KMS-11 (cell line): ENCODE data around the gene GUCD1.
A peak's percentile ranks its signal among the peaks of the same experiment; 100 is the strongest.
"Not testable (repeated sequence)": the region's sequence is repeated elsewhere in the genome, so short reads cannot be mapped to it uniquely, and the experiment has no call there.

Experiments used
- H2AFZ ChIP-seq: fragments of 200-600 bp; sonication (generic); 2 replicates; pipeline ENCODE4 v1.6.1; 2016; ENCODE audit warnings: antibody characterized with exemption, mixed run types, low read depth
- H3K27ac ChIP-seq: fragments of 200-600 bp; sonication (generic); 2 replicates; pipeline ENCODE4 v1.6.1; 2016; ENCODE audit warnings: mild to moderate bottlenecking, mixed run types
- H3K27me3 ChIP-seq: fragments of 200-600 bp; sonication (generic); 2 replicates; pipeline ENCODE4 v1.6.1; 2017; ENCODE audit warnings: mild to moderate bottlenecking, low read depth, mixed run types, moderate library complexity; ENCODE audit not compliant: insufficient read depth
- H3K36me3 ChIP-seq: fragments of 200-600 bp; sonication (generic); 2 replicates; pipeline ENCODE4 v1.6.1; 2017; ENCODE audit warnings: mild to moderate bottlenecking, mixed run types; ENCODE audit not compliant: insufficient read depth
- H3K4me1 ChIP-seq: fragments of 200-600 bp; sonication (generic); 2 replicates; pipeline ENCODE4 v1.6.1; 2016; ENCODE audit warnings: mild to moderate bottlenecking, low read depth, mixed run types; ENCODE audit not compliant: poor library complexity, severe bottlenecking
- H3K4me2 ChIP-seq: fragments of 200-600 bp; sonication (generic); 2 replicates; pipeline ENCODE4 v1.7.0; 2016; ENCODE audit warnings: mild to moderate bottlenecking, mixed run types
- H3K4me3 ChIP-seq: fragments of 200-600 bp; sonication (generic); IDR thresholded peaks from 2 replicates; pipeline ENCODE4 v1.6.1; 2017; ENCODE audit warnings: low read depth, low read length, mixed read lengths; ENCODE audit not compliant: insufficient read depth
- H3K79me2 ChIP-seq: fragments of 200-600 bp; sonication (generic); 2 replicates; pipeline ENCODE4 v1.6.1; 2016; ENCODE audit warnings: low read depth, mixed run types; ENCODE audit not compliant: insufficient read depth
- H3K9ac ChIP-seq: fragments of 200-600 bp; sonication (generic); 2 replicates; pipeline ENCODE4 v1.6.1; 2016; ENCODE audit warnings: mild to moderate bottlenecking, mixed run types
- H4K20me1 ChIP-seq: fragments of 200-600 bp; sonication (generic); 2 replicates; pipeline ENCODE4 v1.6.1; 2016; ENCODE audit warnings: mild to moderate bottlenecking, mixed run types; ENCODE audit not compliant: insufficient read depth
- CTCF ChIP-seq: fragments of 200-600 bp; sonication (generic); conservative IDR thresholded peaks from 2 replicates; pipeline ENCODE4 v1.6.1; 2017; ENCODE audit warnings: low read depth, mild to moderate bottlenecking, antibody characterized with exemption, low read length, moderate library complexity, mixed read lengths

Gene GUCD1

DNA sequence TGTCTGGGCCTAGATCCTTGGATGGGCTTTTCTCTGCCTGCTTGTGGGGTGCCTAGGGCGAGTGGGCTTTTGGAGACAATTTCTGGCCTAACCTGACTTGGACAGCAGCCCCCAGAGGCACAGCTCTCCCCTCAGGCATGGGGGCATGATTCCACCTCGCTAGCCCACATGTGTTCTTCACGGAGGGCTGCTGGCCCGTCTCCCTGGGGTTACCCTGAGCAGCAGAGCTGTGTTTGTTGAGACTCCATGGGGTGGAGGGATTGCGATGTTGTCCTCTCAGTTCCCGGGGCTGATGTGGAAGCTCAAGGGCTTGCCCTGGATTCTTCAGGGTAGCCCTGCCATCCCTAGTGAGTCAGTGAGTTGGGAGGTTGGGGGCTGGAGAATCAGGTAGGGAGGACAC lies 40.3 kb upstream of the GUCD1 start:
- peaks cover 27% of the 10 kb centered on the region for H3K4me1 ChIP-seq
- no peaks in the 10 kb centered on the region for H3K36me3 ChIP-seq
- H2AFZ ChIP-seq, result no peak overlapping the region
- H3K4me3 ChIP-seq, result no peak overlapping the region
- no peak overlapping the region for H3K4me2 ChIP-seq
- H4K20me1 ChIP-seq, result no peaks in the 10 kb centered on the region
- no peaks in the 10 kb centered on the region for H3K79me2 ChIP-seq
- no peak overlapping the region for H3K9ac ChIP-seq
- no peak for TF ChIP-seq CTCF
- no peaks in the 10 kb centered on the region for H3K27me3 ChIP-seq
- no peak overlapping the region for H3K27ac ChIP-seq

DNA sequence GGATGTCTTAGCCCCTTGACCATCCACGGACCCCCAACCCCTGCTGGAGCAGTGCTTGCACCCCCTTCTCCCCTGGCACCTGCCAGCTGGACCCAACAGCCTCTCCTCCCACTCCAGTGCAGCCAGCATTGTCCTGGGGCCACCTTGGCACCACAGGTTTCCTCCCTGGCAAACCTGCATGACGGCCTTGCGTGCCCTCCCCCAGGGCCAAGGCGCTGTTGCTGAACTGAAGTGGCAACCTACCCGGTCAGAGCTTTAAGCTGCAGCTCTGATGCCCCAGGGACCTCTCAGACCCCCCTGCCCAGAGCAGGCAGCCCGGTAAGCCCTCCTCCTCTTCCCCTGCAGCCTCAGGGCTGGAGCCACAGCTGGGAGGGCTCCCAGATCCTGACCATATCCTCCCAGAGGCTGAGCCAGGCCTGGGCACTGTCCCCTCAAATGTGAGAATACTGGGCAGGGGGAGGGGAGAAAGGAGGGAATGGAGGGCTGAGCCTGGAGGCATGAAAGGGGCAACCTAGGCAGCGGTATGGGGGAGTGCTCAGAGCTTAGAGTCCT lies 39.7 kb upstream of the GUCD1 start:
- Histone ChIP-seq H3K4me1 (peaks cover 21% of the 10 kb centered on the region), H3K27ac (no peak overlapping the region), H3K4me3 (no peak overlapping the region), H3K4me2 (no peak overlapping the region), H3K9ac (no peak overlapping the region), H3K27me3 (no peaks in the 10 kb centered on the region), H3K79me2 (no peaks in the 10 kb centered on the region), H3K36me3 (no peaks in the 10 kb centered on the region), H4K20me1 (no peaks in the 10 kb centered on the region), H2AFZ (no peak overlapping the region)
- no peak for TF ChIP-seq CTCF

GRCh38 chr22:24593836-24594568 lies 39.1 kb upstream of the GUCD1 start:
- Histone ChIP-seq H3K27me3 (no peaks in the 10 kb centered on the region), H3K36me3 (no peaks in the 10 kb centered on the region), H3K9ac (no peak overlapping the region), H4K20me1 (no peaks in the 10 kb centered on the region), H3K27ac (no peak overlapping the region), H3K79me2 (no peaks in the 10 kb centered on the region), H2AFZ (no peak overlapping the region; the same call in 1 of the 2 replicates), H3K4me3 (no peak overlapping the region), H3K4me2 (peak overlapping the region; percentile 75; the same call in 1 of the 2 replicates), H3K4me1 (peaks cover 19% of the 10 kb centered on the region)
- no peak for TF ChIP-seq CTCF

DNA sequence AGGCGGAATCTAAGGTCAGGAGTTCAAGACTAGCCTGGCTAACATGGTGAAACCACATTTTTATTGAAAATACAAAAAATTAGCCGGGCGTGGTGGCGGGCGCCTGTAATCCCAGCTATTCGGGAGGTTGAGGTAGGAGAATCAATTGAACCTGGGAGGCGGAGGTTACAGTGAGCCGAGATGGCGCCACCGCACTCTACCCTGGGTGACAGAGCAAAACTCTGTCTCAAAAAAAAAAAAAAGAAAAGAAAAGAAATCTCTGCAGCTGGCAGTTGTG lies 38.6 kb upstream of the GUCD1 start:
- H4K20me1 ChIP-seq, H3K36me3 ChIP-seq, H3K27me3 ChIP-seq, H3K27ac ChIP-seq, H3K4me3 ChIP-seq, H3K79me2 ChIP-seq: not testable (repeated sequence)
- peak overlapping the region; percentile 78; the same call in 1 of the 2 replicates for H2AFZ ChIP-seq
- peak overlapping the region; percentile 75 for H3K4me2 ChIP-seq
- H3K4me1 ChIP-seq, result peaks cover 17% of the 10 kb centered on the region
- peak overlapping the region; percentile 52; the same call in 1 of the 2 replicates for H3K9ac ChIP-seq
